ENCODE results near the gene SP3.

Gene SP3

DNA sequence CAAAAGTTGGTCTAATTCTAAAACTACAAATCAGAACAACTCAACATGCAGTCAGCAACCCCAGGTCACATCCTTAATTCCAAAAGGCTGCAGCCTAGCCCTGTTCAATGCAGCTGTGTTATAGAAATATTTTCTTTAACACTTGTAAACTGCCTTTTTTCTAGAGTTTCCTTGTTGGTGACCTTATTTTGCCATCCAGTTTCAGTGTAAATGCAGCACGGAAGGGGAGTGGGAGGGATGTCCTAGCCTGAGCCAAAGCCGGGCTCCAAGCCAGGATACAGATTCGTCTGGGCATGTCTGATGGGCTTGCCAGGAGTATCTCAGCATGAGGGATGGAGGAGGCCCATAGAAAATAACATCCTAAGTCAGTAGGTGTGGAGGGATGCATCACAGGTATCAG lies 17.7 kb upstream of the SP3 start:
- whole genome bisulfite sequencing: 67% methylated on average over 3 of the region's 3 CpGs
- H3K27ac ChIP-seq (ENCODE audit: low read depth, low read length): no peak overlapping the region
- no peak overlapping the region for H3K4me3 ChIP-seq (ENCODE audit: low read length)
- H3K27me3 ChIP-seq (ENCODE audit: insufficient read depth, low read length): no peaks in the 10 kb centered on the region
- no peak overlapping the region for H3K9ac ChIP-seq (ENCODE audit: low read depth, low read length)
- no peaks in the 10 kb centered on the region for H3K9me3 ChIP-seq (ENCODE audit: insufficient read depth, low read depth, low read length)
- H3K4me1 ChIP-seq (ENCODE audit: insufficient read depth, low read length): peaks cover 9% of the 10 kb centered on the region
- H3K36me3 ChIP-seq (ENCODE audit: insufficient read depth, low read length): no peaks in the 10 kb centered on the region

DNA sequence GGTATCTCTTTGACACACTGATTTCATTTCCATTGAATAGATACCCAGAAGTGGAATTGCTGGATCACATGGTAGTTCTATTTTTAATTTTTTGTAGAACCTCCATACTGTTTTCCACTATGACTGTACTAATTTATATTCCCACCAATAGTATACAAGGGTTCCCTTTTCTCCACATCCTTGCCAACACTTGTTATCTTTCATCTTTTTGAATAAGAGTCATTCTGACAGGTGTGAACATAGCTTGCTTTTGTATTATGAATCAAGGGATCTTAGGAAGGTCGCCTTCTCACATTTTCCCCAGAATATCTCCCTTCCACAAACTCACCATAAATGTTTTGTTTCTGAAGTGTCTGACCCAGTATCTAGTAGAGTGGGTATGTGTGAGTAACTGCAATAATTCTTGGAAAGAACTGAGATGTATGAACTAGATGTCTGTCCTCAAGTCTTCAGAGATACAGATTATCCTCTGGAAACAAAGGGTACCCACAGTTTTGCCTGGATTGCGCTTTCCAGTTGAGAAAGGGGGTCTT lies 17.1 kb upstream of the SP3 start:
- WGBS: 87% methylated on average over 1 of the region's 2 CpGs
- no peaks in the 10 kb centered on the region for H3K9me3 ChIP-seq (ENCODE audit: insufficient read depth, low read depth, low read length)
- peaks cover 9% of the 10 kb centered on the region for H3K4me1 ChIP-seq (ENCODE audit: insufficient read depth, low read length)
- no peak overlapping the region for H3K9ac ChIP-seq (ENCODE audit: low read depth, low read length)
- no peak overlapping the region for H3K4me3 ChIP-seq (ENCODE audit: low read length)
- no peaks in the 10 kb centered on the region for H3K27me3 ChIP-seq (ENCODE audit: insufficient read depth, low read length)
- H3K36me3 ChIP-seq (ENCODE audit: insufficient read depth, low read length): no peaks in the 10 kb centered on the region
- H3K27ac ChIP-seq (ENCODE audit: low read depth, low read length): no peak overlapping the region

GRCh38 chr2:173981520-173981919 lies 16.3 kb upstream of the SP3 start:
- no peak overlapping the region for H3K4me3 ChIP-seq (ENCODE audit: low read length)
- 100% methylated on average over 2 of the region's 2 CpGs for WGBS
- H3K4me1 ChIP-seq (ENCODE audit: insufficient read depth, low read length): peaks cover 9% of the 10 kb centered on the region
- no peaks in the 10 kb centered on the region for H3K27me3 ChIP-seq (ENCODE audit: insufficient read depth, low read length)
- H3K36me3 ChIP-seq (ENCODE audit: insufficient read depth, low read length): no peaks in the 10 kb centered on the region
- H3K9ac ChIP-seq (ENCODE audit: low read depth, low read length): no peak overlapping the region
- no peak overlapping the region for H3K27ac ChIP-seq (ENCODE audit: low read depth, low read length)
- no peaks in the 10 kb centered on the region for H3K9me3 ChIP-seq (ENCODE audit: insufficient read depth, low read depth, low read length)

DNA sequence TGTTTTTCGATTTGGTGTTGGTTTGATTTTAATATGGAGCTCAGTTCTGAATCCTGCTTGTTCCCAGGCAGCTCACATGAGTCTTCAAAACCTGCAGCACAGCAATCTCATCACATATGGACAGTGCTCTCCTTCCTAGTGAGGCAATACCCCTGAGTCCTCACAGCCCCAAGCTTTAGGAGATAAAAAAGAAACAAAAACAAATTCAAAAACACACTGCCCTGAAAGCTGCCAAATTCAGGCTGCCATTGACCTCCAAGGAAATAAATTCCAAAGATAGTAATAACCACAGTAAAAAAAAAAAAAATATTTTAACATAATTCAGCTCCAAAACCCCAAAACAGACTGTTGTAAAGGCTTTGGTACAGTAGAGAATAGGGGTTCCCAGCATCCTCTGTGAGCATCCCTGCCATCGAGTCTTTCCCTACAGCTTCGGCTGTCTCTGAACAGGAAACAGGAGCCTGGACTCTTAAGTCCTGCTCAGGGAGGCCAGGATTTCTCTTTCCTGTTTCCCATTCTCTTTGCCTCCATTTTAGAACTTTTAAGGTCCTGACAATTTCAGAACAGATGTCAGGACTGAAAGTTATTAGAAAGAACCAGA lies 14.7 kb upstream of the SP3 start:
- no peak overlapping the region for H3K27ac ChIP-seq (ENCODE audit: low read depth, low read length)
- H3K27me3 ChIP-seq (ENCODE audit: insufficient read depth, low read length): no peaks in the 10 kb centered on the region
- 88% methylated on average over 3 of the region's 3 CpGs for WGBS
- no peaks in the 10 kb centered on the region for H3K9me3 ChIP-seq (ENCODE audit: insufficient read depth, low read depth, low read length)
- no peak overlapping the region for H3K4me3 ChIP-seq (ENCODE audit: low read length)
- no peaks in the 10 kb centered on the region for H3K36me3 ChIP-seq (ENCODE audit: insufficient read depth, low read length)
- no peak overlapping the region for H3K9ac ChIP-seq (ENCODE audit: low read depth, low read length)
- H3K4me1 ChIP-seq (ENCODE audit: insufficient read depth, low read length): peaks cover 9% of the 10 kb centered on the region

GRCh38 chr2:173978447-173978846 lies 13.3 kb upstream of the SP3 start:
- no peaks in the 10 kb centered on the region for H3K9me3 ChIP-seq (ENCODE audit: insufficient read depth, low read depth, low read length)

GRCh38 chr2:173972636-173973035 lies 7.5 kb upstream of the SP3 start:
- WGBS: 90% methylated on average over 3 of the region's 3 CpGs

More at GRCh38 chr2:173978447-173978846, 13.3 kb upstream of the SP3 start:
- no peak overlapping the region for H3K4me3 ChIP-seq (ENCODE audit: low read length)
- 88% methylated on average over 1 of the region's 1 CpG for WGBS
- H3K27ac ChIP-seq (ENCODE audit: low read depth, low read length): no peak overlapping the region
- H3K36me3 ChIP-seq (ENCODE audit: insufficient read depth, low read length): no peaks in the 10 kb centered on the region
- no peaks in the 10 kb centered on the region for H3K27me3 ChIP-seq (ENCODE audit: insufficient read depth, low read length)
- H3K9ac ChIP-seq (ENCODE audit: low read depth, low read length): no peak overlapping the region
- H3K4me1 ChIP-seq (ENCODE audit: insufficient read depth, low read length): peaks cover 8% of the 10 kb centered on the region

DNA sequence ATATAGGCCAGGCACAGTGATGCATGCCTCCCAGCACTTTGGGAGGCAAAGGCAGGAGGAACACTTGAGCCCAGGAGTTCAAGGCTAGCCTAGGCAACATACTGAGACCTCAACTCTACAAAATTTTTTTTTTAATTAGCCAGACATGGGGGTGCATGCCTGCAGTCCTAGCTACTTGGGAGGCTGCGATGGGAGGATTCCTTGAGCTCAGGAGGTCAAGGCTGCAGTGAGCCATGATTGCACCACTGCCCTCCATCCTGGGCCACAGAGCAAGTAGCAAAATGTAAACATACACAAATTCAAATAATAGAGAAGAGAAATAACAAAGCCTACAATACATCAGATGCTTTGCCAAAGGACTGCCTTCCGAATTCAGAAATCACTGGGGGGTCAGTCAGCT lies 7.0 kb upstream of the SP3 start:
- no peaks in the 10 kb centered on the region for H3K27me3 ChIP-seq (ENCODE audit: insufficient read depth, low read length)
- H3K4me1 ChIP-seq (ENCODE audit: insufficient read depth, low read length): peaks cover 15% of the 10 kb centered on the region
- no peak overlapping the region for H3K9ac ChIP-seq (ENCODE audit: low read depth, low read length)
- no peaks in the 10 kb centered on the region for H3K9me3 ChIP-seq (ENCODE audit: insufficient read depth, low read depth, low read length)
- WGBS: 86% methylated on average over 2 of the region's 2 CpGs
- no peak overlapping the region for H3K4me3 ChIP-seq (ENCODE audit: low read length)
- H3K27ac ChIP-seq (ENCODE audit: low read depth, low read length): no peak overlapping the region
- no peaks in the 10 kb centered on the region for H3K36me3 ChIP-seq (ENCODE audit: insufficient read depth, low read length)

More at GRCh38 chr2:173972636-173973035, 7.5 kb upstream of the SP3 start:
- H3K9ac ChIP-seq (ENCODE audit: low read depth, low read length): no peak overlapping the region
- H3K4me1 ChIP-seq (ENCODE audit: insufficient read depth, low read length): peaks cover 15% of the 10 kb centered on the region
- H3K27ac ChIP-seq (ENCODE audit: low read depth, low read length): no peak overlapping the region
- H3K4me3 ChIP-seq (ENCODE audit: low read length): no peak overlapping the region
- no peaks in the 10 kb centered on the region for H3K36me3 ChIP-seq (ENCODE audit: insufficient read depth, low read length)
- H3K27me3 ChIP-seq (ENCODE audit: insufficient read depth, low read length): no peaks in the 10 kb centered on the region
- no peaks in the 10 kb centered on the region for H3K9me3 ChIP-seq (ENCODE audit: insufficient read depth, low read depth, low read length)

GRCh38 chr2:173970516-173970924 lies 5.3 kb upstream of the SP3 start:
- Histone ChIP-seq H3K27ac (ENCODE audit: low read depth, low read length) (no peak overlapping the region), H3K9me3 (ENCODE audit: insufficient read depth, low read depth, low read length) (no peaks in the 10 kb centered on the region), H3K27me3 (ENCODE audit: insufficient read depth, low read length) (no peaks in the 10 kb centered on the region), H3K4me1 (ENCODE audit: insufficient read depth, low read length) (peaks cover 24% of the 10 kb centered on the region), H3K9ac (ENCODE audit: low read depth, low read length) (no peak overlapping the region), H3K36me3 (ENCODE audit: insufficient read depth, low read length) (no peaks in the 10 kb centered on the region), H3K4me3 (ENCODE audit: low read length) (no peak overlapping the region)

GRCh38 chr2:173969886-173970285 lies 4.7 kb upstream of the SP3 start:
- no peak overlapping the region for H3K27ac ChIP-seq (ENCODE audit: low read depth, low read length)
- H3K36me3 ChIP-seq (ENCODE audit: insufficient read depth, low read length): no peaks in the 10 kb centered on the region
- 33% methylated on average over 1 of the region's 1 CpG for WGBS
- no peak overlapping the region for H3K9ac ChIP-seq (ENCODE audit: low read depth, low read length)
- no peak overlapping the region for H3K4me3 ChIP-seq (ENCODE audit: low read length)
- H3K4me1 ChIP-seq (ENCODE audit: insufficient read depth, low read length): peaks cover 24% of the 10 kb centered on the region
- H3K9me3 ChIP-seq (ENCODE audit: insufficient read depth, low read depth, low read length): no peaks in the 10 kb centered on the region
- H3K27me3 ChIP-seq (ENCODE audit: insufficient read depth, low read length): no peaks in the 10 kb centered on the region

GRCh38 chr2:173968551-173968950 lies 3.4 kb upstream of the SP3 start:
- no peak overlapping the region for H3K9ac ChIP-seq (ENCODE audit: low read depth, low read length)
- no peak overlapping the region for H3K27ac ChIP-seq (ENCODE audit: low read depth, low read length)
- no peaks in the 10 kb centered on the region for H3K27me3 ChIP-seq (ENCODE audit: insufficient read depth, low read length)
- WGBS: 91% methylated on average over 4 of the region's 6 CpGs
- H3K4me3 ChIP-seq (ENCODE audit: low read length): no peak overlapping the region
- H3K4me1 ChIP-seq (ENCODE audit: insufficient read depth, low read length): peaks cover 24% of the 10 kb centered on the region
- no peaks in the 10 kb centered on the region for H3K9me3 ChIP-seq (ENCODE audit: insufficient read depth, low read depth, low read length)
- H3K36me3 ChIP-seq (ENCODE audit: insufficient read depth, low read length): no peaks in the 10 kb centered on the region

GRCh38 chr2:173966274-173967098 lies 1.3 kb upstream of the SP3 start:
- Histone ChIP-seq H3K36me3 (ENCODE audit: insufficient read depth, low read length) (peaks cover 5% of the 10 kb centered on the region), H3K9me3 (ENCODE audit: insufficient read depth, low read depth, low read length) (no peaks in the 10 kb centered on the region), H3K27me3 (ENCODE audit: insufficient read depth, low read length) (no peaks in the 10 kb centered on the region), H3K4me3 (ENCODE audit: low read length) (peak overlapping the region; percentile 98), H3K4me1 (ENCODE audit: insufficient read depth, low read length) (peaks cover 33% of the 10 kb centered on the region), H3K9ac (ENCODE audit: low read depth, low read length) (peak overlapping the region; percentile 97), H3K27ac (ENCODE audit: low read depth, low read length) (peak overlapping the region; percentile 99)
- 60% methylated on average over 6 of the region's 8 CpGs for WGBS
